Measurements from ENCODE around the gene USP6NL. TPM values are rescaled to one million over a fixed set of nuclear protein-coding genes. Genes with fewer than 3 reads are reported as not detected.
A peak's percentile ranks its signal among the peaks of the same experiment; 100 is the strongest.

Gene USP6NL
- total RNA-seq, 1 experiment from 2014 or later: 38.7 TPM

GRCh38 chr10:11654659-11655058 is 43.2 kb upstream of the USP6NL start:
- peaks cover 14% of the 10 kb centered on the region for H3K4me1 ChIP-seq (ENCODE audit: insufficient read depth, low read length, poor library complexity, severe bottlenecking)
- intact Hi-C loops (cut with micrococcal nuclease; ENCODE audit: unreplicated experiment): no loop called here
- H3K36me3 ChIP-seq (ENCODE audit: insufficient read depth, low read length, poor library complexity, severe bottlenecking): no peaks in the 10 kb centered on the region
- no peaks in the 10 kb centered on the region for H3K9me3 ChIP-seq (ENCODE audit: low read depth, low read length, poor library complexity, severe bottlenecking)
- BruUV-seq (replicated peaks): no TSS peak
- H3K27ac ChIP-seq (ENCODE audit: low read depth, low read length, poor library complexity, severe bottlenecking): peak overlapping the region; percentile 52
- no peak overlapping the region for H3K4me3 ChIP-seq (ENCODE audit: low read depth, low read length, poor library complexity, severe bottlenecking)
- TF ChIP-seq EZH2 (IDR thresholded peaks at IDR 0.05; ENCODE audit: borderline replicate concordance, low read depth, low read length, poor library complexity, severe bottlenecking) (no peak), CTCF (conservative IDR thresholded peaks at IDR 0.05; ENCODE audit: low read depth, low read length) (no peak)
- H3K27me3 ChIP-seq (replicated peaks; ENCODE audit: insufficient read depth, low read depth, low read length, poor library complexity): no peaks in the 10 kb centered on the region
- ChIA-PET CTCF (no interaction called here), POLR2A (ENCODE audit: low non-redundant PET) (no interaction called here)
- DNase-seq (ENCODE audit: low spot score): no peak

- ChIA-PET POLR2A (ENCODE audit: low non-redundant PET) (no interaction called here), CTCF (no interaction called here)
- BruUV-seq (replicated peaks): no TSS peak
- no peaks in the 10 kb centered on the region for H3K27me3 ChIP-seq (replicated peaks; ENCODE audit: insufficient read depth, low read depth, low read length, poor library complexity)
- no peaks in the 10 kb centered on the region for H3K36me3 ChIP-seq (ENCODE audit: insufficient read depth, low read length, poor library complexity, severe bottlenecking)
- peak; percentile 68 for DNase-seq (ENCODE audit: low spot score)
- TF ChIP-seq EZH2 (IDR thresholded peaks at IDR 0.05; ENCODE audit: borderline replicate concordance, low read depth, low read length, poor library complexity, severe bottlenecking) (no peak), CTCF (conservative IDR thresholded peaks at IDR 0.05; ENCODE audit: low read depth, low read length) (no peak)
- H3K4me1 ChIP-seq (ENCODE audit: insufficient read depth, low read length, poor library complexity, severe bottlenecking): peaks cover 14% of the 10 kb centered on the region
- peak overlapping the region; percentile 56 for H3K27ac ChIP-seq (ENCODE audit: low read depth, low read length, poor library complexity, severe bottlenecking)
- H3K9me3 ChIP-seq (ENCODE audit: low read depth, low read length, poor library complexity, severe bottlenecking): no peaks in the 10 kb centered on the region
- intact Hi-C loops (cut with micrococcal nuclease; ENCODE audit: unreplicated experiment): no loop called here
- no peak overlapping the region for H3K4me3 ChIP-seq (ENCODE audit: low read depth, low read length, poor library complexity, severe bottlenecking)
These were observed 42.5 kb upstream of the USP6NL start for GRCh38 chr10:11653758-11654471.

- Histone ChIP-seq H3K36me3 (ENCODE audit: insufficient read depth, low read length, poor library complexity, severe bottlenecking) (no peaks in the 10 kb centered on the region), H3K27ac (ENCODE audit: low read depth, low read length, poor library complexity, severe bottlenecking) (no peak overlapping the region), H3K27me3 (replicated peaks; ENCODE audit: insufficient read depth, low read depth, low read length, poor library complexity) (no peaks in the 10 kb centered on the region), H3K4me3 (ENCODE audit: low read depth, low read length, poor library complexity, severe bottlenecking) (no peak overlapping the region), H3K4me1 (ENCODE audit: insufficient read depth, low read length, poor library complexity, severe bottlenecking) (peaks cover 6% of the 10 kb centered on the region), H3K9me3 (ENCODE audit: low read depth, low read length, poor library complexity, severe bottlenecking) (no peaks in the 10 kb centered on the region)
- ChIA-PET CTCF (no interaction called here), POLR2A (ENCODE audit: low non-redundant PET) (no interaction called here)
- TF ChIP-seq CTCF (conservative IDR thresholded peaks at IDR 0.05; ENCODE audit: low read depth, low read length): no peak
- no peak for TF ChIP-seq EZH2 (IDR thresholded peaks at IDR 0.05; ENCODE audit: borderline replicate concordance, low read depth, low read length, poor library complexity, severe bottlenecking)
- no TSS peak for BruUV-seq (replicated peaks)
- intact Hi-C loops (cut with micrococcal nuclease; ENCODE audit: unreplicated experiment): no loop called here
- DNase-seq (ENCODE audit: low spot score): peak; percentile 58
These were observed 36.2 kb upstream of the USP6NL start for GRCh38 chr10:11647676-11648075.

Data from A673 (cell line).